ENCODE results near the gene PVRIG.
"Not testable (repeated sequence)": the region's sequence is repeated elsewhere in the genome, so short reads cannot be mapped to it uniquely, and the experiment has no call there.

Gene PVRIG

GRCh38 chr7:100234660-100235317 lies 15.0 kb downstream of the PVRIG start:
- not testable (repeated sequence) for DNase-seq (ENCODE audit: low read depth in 3 of 3)

GRCh38 chr7:100239975-100240374 lies 20.2 kb downstream of the PVRIG start:
- DNase-seq (ENCODE audit: low read depth in 3 of 3), result not testable (repeated sequence)

GRCh38 chr7:100243385-100243784 lies 23.6 kb downstream of the PVRIG start:
- peak in 2 of 3 experiments; percentile 40 to 54 for DNase-seq (ENCODE audit: low read depth in 3 of 3)

GRCh38 chr7:100244988-100245605 lies 25.3 kb downstream of the PVRIG start:
- DNase-seq (ENCODE audit: low read depth in 3 of 3), result not testable (repeated sequence)

- not testable (repeated sequence) for DNase-seq (ENCODE audit: low read depth in 3 of 3)
Observed at GRCh38 chr7:100246121-100246864, 26.5 kb downstream of the PVRIG start.

- DNase-seq (ENCODE audit: low read depth in 3 of 3), result not testable (repeated sequence)
Observed at GRCh38 chr7:100246865-100247137, 27.1 kb downstream of the PVRIG start.

- DNase-seq (ENCODE audit: low read depth in 3 of 3), result no peak
Observed at GRCh38 chr7:100247152-100247757, 27.5 kb downstream of the PVRIG start.

- DNase-seq (ENCODE audit: low read depth in 3 of 3), result no peak
Observed at GRCh38 chr7:100248483-100248882, 28.7 kb downstream of the PVRIG start.

GRCh38 chr7:100257017-100257416 lies 37.3 kb downstream of the PVRIG start:
- no peak for DNase-seq (ENCODE audit: low read depth in 3 of 3)

GRCh38 chr7:100259984-100260383 lies 40.2 kb downstream of the PVRIG start:
- not testable (repeated sequence) for DNase-seq (ENCODE audit: low read depth in 3 of 3)

- DNase-seq (ENCODE audit: low read depth in 3 of 3), result not testable (repeated sequence)
Observed at GRCh38 chr7:100262896-100263295, 43.1 kb downstream of the PVRIG start.

GRCh38 chr7:100264223-100264622 lies 44.5 kb downstream of the PVRIG start:
- DNase-seq (ENCODE audit: low read depth in 3 of 3), result not testable (repeated sequence)

GRCh38 chr7:100264669-100265165 lies 45.0 kb downstream of the PVRIG start:
- not testable (repeated sequence) for DNase-seq (ENCODE audit: low read depth in 3 of 3)

- not testable (repeated sequence) for DNase-seq (ENCODE audit: low read depth in 3 of 3)
Observed at GRCh38 chr7:100265851-100266250, 46.1 kb downstream of the PVRIG start.

- no peak for DNase-seq (ENCODE audit: low read depth in 3 of 3)
Observed at GRCh38 chr7:100266576-100267354, 47.0 kb downstream of the PVRIG start.

GRCh38 chr7:100267648-100268047 lies 47.9 kb downstream of the PVRIG start:
- DNase-seq (ENCODE audit: low read depth in 3 of 3), result no peak

GRCh38 chr7:100268882-100269281 lies 49.1 kb downstream of the PVRIG start:
- DNase-seq (ENCODE audit: low read depth in 3 of 3), result not testable (repeated sequence)

- DNase-seq (ENCODE audit: low read depth in 3 of 3), result not testable (repeated sequence)
Observed at GRCh38 chr7:100269306-100270045, 49.7 kb downstream of the PVRIG start.

- DNase-seq (ENCODE audit: low read depth in 3 of 3), result not testable (repeated sequence)
Observed at GRCh38 chr7:100270046-100270918, 50.5 kb downstream of the PVRIG start.
